Measurements from ENCODE around the gene HDAC4.

Gene HDAC4

DNA sequence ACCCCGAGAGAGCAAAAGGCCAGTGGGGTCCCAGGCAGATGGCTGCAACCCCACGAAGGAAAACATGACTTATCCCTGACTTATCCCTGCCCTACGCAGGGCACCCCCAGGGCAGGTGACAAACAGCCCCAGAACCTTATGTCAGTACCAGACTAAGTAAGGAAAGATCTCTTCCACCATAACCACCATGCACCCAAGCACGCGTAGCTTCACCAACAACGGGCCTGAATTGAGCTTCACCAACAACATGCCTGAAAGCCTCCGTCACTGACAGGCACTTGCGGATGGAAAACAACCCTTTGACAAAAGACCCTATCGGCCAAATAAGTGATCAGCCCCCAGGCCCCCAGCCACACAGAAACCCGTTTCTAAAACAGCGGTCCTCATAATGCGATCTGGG, 34.1 kb downstream of the HDAC4 start:
- Histone ChIP-seq H3K27me3 (replicated peaks; ENCODE audit: insufficient read depth, low read length) (no peaks in the 10 kb centered on the region), H2AFZ (ENCODE audit: low read length) (no peak overlapping the region), H3K79me2 (ENCODE audit: low read length) (peaks cover 27% of the 10 kb centered on the region), H3K9ac (ENCODE audit: low read length) (no peak overlapping the region), H3K9me3 (replicated peaks; ENCODE audit: insufficient read depth, low read length) (no peaks in the 10 kb centered on the region), H3K27ac (ENCODE audit: low read length) (no peak overlapping the region), H3K9me2 (replicated peaks; ENCODE audit: insufficient read depth, low read length) (no peaks in the 10 kb centered on the region), H3K4me2 (ENCODE audit: low read depth, low read length) (no peak overlapping the region), H3K36me3 (replicated peaks; ENCODE audit: insufficient read depth, low read length) (no peaks in the 10 kb centered on the region), H4K20me1 (ENCODE audit: insufficient read depth, low read length) (no peaks in the 10 kb centered on the region), H3K4me1 (ENCODE audit: low read length) (no peaks in the 10 kb centered on the region), H3F3A (ENCODE audit: insufficient read depth, low read length) (no peaks in the 10 kb centered on the region), H3K4me3 (ENCODE audit: low read length) (no peak overlapping the region)
- DNase-seq: no peak
- TF ChIP-seq, protein P1, sequence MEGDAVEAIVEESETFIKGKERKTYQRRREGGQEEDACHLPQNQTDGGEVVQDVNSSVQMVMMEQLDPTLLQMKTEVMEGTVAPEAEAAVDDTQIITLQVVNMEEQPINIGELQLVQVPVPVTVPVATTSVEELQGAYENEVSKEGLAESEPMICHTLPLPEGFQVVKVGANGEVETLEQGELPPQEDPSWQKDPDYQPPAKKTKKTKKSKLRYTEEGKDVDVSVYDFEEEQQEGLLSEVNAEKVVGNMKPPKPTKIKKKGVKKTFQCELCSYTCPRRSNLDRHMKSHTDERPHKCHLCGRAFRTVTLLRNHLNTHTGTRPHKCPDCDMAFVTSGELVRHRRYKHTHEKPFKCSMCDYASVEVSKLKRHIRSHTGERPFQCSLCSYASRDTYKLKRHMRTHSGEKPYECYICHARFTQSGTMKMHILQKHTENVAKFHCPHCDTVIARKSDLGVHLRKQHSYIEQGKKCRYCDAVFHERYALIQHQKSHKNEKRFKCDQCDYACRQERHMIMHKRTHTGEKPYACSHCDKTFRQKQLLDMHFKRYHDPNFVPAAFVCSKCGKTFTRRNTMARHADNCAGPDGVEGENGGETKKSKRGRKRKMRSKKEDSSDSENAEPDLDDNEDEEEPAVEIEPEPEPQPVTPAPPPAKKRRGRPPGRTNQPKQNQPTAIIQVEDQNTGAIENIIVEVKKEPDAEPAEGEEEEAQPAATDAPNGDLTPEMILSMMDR (IDR thresholded peaks at IDR 0.05; ENCODE audit: low read length): no peak
- no peak for TF ChIP-seq EZH2phosphoT487 (IDR thresholded peaks at IDR 0.05; ENCODE audit: low read length)
- TF ChIP-seq EZH2 (optimal IDR thresholded peaks at IDR 0.05; ENCODE audit: low read depth, low read length): no peak

DNA sequence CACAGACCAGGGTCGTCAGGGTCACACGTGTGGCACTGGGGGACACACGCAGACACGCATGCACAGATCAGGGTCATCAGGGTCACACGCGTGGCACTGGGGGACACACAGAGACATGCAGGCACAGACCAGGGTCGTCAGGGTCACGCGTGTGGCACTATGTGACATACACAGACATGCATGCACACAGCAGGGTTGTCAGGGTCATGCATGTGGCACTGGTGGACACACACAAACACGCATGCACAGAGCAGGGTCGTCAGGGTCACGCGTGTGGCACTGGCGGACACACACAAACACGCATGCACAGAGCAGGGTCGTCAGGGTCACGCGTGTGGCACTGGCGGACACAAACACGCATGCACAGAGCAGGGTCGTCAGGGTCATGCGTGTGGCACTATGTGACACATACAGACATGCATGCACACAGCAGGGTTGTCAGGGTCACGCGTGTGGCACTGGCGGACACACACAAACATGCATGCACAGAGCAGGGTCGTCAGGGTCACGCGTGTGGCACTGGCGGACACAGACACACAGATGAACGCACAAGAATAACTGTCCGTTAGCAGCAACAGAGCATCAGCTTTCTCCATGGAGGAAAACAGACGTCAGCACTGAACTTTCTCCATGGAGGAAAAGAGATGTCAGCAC, 34.9 kb downstream of the HDAC4 start:
- H3K4me2 ChIP-seq (ENCODE audit: low read depth, low read length): no peak overlapping the region
- no peak overlapping the region for H3K9ac ChIP-seq (ENCODE audit: low read length)
- H3K9me3 ChIP-seq (replicated peaks; ENCODE audit: insufficient read depth, low read length): no peaks in the 10 kb centered on the region
- no peak overlapping the region for H3K27ac ChIP-seq (ENCODE audit: low read length)
- no peak for DNase-seq
- H3K36me3 ChIP-seq (replicated peaks; ENCODE audit: insufficient read depth, low read length): no peaks in the 10 kb centered on the region
- no peaks in the 10 kb centered on the region for H3K27me3 ChIP-seq (replicated peaks; ENCODE audit: insufficient read depth, low read length)
- no peak overlapping the region for H2AFZ ChIP-seq (ENCODE audit: low read length)
- no peaks in the 10 kb centered on the region for H4K20me1 ChIP-seq (ENCODE audit: insufficient read depth, low read length)
- no peaks in the 10 kb centered on the region for H3K4me1 ChIP-seq (ENCODE audit: low read length)
- TF ChIP-seq EZH2 (optimal IDR thresholded peaks at IDR 0.05; ENCODE audit: low read depth, low read length) (no peak), EZH2phosphoT487 (IDR thresholded peaks at IDR 0.05; ENCODE audit: low read length) (no peak)
- TF ChIP-seq, protein P1 (IDR thresholded peaks at IDR 0.05; ENCODE audit: low read length): no peak
- H3F3A ChIP-seq (ENCODE audit: insufficient read depth, low read length): no peaks in the 10 kb centered on the region
- H3K79me2 ChIP-seq (ENCODE audit: low read length): peaks cover 35% of the 10 kb centered on the region
- H3K9me2 ChIP-seq (replicated peaks; ENCODE audit: insufficient read depth, low read length): no peaks in the 10 kb centered on the region
- no peak overlapping the region for H3K4me3 ChIP-seq (ENCODE audit: low read length)

DNA sequence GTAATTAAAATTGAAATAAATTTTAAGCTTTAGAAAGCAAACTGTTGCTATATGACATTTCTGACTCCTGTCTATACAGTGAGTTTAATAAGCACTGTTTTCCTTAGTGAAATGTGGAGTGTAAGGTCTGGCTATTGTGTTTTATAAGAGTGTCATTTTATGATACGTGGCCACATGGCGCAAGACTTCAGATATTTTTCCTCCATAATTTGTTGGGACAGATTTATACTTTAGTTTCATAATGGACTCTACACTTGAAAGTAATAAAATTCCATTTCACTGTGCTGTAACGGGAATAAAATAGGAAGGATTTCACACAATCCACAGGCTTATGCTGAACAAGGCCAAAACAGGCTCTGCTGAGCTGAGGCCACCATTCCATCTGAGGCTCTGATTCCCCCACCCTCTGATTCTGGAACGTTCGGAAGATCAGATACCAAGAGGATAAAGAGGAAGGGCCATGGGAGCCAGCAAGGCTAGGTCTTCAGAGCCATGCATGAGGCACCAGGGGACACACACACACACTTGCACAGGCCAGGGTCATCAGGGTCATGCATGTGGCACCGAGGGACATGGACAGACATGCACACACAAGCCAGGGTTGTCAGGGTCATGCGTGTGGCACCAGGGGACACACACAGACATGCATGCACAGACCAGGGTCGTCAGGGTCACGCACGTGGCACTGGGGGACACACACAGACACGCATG, 35.6 kb downstream of the HDAC4 start:
- no peak for DNase-seq
- no peak overlapping the region for H3K4me2 ChIP-seq (ENCODE audit: low read depth, low read length)
- no peaks in the 10 kb centered on the region for H3K9me2 ChIP-seq (replicated peaks; ENCODE audit: insufficient read depth, low read length)
- H2AFZ ChIP-seq (ENCODE audit: low read length): no peak overlapping the region
- no peaks in the 10 kb centered on the region for H3K27me3 ChIP-seq (replicated peaks; ENCODE audit: insufficient read depth, low read length)
- no peak for TF ChIP-seq EZH2phosphoT487 (IDR thresholded peaks at IDR 0.05; ENCODE audit: low read length)
- TF ChIP-seq, protein P1 (IDR thresholded peaks at IDR 0.05; ENCODE audit: low read length): no peak
- TF ChIP-seq EZH2 (optimal IDR thresholded peaks at IDR 0.05; ENCODE audit: low read depth, low read length): no peak
- H3K9ac ChIP-seq (ENCODE audit: low read length): no peak overlapping the region
- no peak overlapping the region for H3K4me3 ChIP-seq (ENCODE audit: low read length)
- H3K4me1 ChIP-seq (ENCODE audit: low read length): no peaks in the 10 kb centered on the region
- no peaks in the 10 kb centered on the region for H3F3A ChIP-seq (ENCODE audit: insufficient read depth, low read length)
- H3K27ac ChIP-seq (ENCODE audit: low read length): no peak overlapping the region
- no peaks in the 10 kb centered on the region for H3K9me3 ChIP-seq (replicated peaks; ENCODE audit: insufficient read depth, low read length)
- H3K36me3 ChIP-seq (replicated peaks; ENCODE audit: insufficient read depth, low read length): no peaks in the 10 kb centered on the region
- H4K20me1 ChIP-seq (ENCODE audit: insufficient read depth, low read length): no peaks in the 10 kb centered on the region
- peaks cover 41% of the 10 kb centered on the region for H3K79me2 ChIP-seq (ENCODE audit: low read length)
